ENCODE measurements around the gene G6PC2.
A peak's percentile ranks its signal among the peaks of the same experiment; 100 is the strongest.
"Not testable (repeated sequence)": the region's sequence is repeated elsewhere in the genome, so short reads cannot be mapped to it uniquely, and the experiment has no call there.

The G6PC2 gene

DNA sequence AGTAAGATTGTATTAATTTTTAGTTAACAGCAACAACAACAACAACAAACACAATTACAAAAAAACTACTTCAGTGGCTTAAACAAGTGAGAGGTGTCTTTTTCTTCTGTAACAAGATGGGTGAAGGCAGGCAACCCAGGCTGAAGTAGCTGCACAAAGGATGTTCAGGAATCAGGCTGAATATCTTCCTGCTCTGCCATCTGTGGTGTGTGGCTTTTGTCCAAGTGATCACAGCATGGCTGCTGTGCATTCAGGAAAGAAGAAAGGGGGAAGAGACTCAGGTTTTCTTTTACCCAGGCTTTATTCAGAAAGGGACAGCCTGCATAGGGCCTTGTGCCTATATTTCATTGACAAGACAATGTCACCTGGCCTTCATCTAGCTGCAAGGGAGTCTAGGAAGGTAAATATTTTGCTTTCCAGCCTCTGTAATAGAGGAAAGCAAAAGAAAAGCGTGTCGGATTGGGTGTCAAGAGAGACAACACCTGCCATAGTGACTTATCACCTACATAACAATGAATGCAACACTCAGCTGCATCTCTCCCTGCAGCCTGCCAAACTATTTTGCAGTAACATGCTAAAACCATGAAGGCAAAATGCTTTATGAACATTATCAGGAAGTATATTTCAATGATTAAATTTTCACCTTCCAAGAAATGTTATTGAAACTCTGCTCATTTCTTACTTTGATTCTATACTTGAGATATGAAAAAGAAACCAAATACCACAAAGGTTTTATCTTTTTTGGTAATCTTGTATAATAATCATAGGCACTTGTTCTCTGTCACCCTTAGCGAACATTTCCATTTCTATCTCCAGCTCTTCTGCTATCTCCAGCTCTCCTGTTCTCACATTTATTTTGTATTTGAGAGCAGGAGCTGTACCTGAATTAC lies 14.6 kb downstream of the G6PC2 start:
- Mint-ChIP-seq H3K36me3 (ENCODE audit: insufficient read depth) (no peaks in the 10 kb centered on the region), H3K27ac (no peak overlapping the region), H3K4me1 (ENCODE audit: low read depth in 2 of 2) (peaks cover 3% of the 10 kb centered on the region in 2 donors), H3K27me3 (peaks cover 25 to 26% of the 10 kb centered on the region in 2 donors), H3K9me3 (no peaks in the 10 kb centered on the region), H3K4me3 (no peak overlapping the region)
- ATAC-seq (replicated peaks) = no peak
- no peak for DNase-seq

DNA sequence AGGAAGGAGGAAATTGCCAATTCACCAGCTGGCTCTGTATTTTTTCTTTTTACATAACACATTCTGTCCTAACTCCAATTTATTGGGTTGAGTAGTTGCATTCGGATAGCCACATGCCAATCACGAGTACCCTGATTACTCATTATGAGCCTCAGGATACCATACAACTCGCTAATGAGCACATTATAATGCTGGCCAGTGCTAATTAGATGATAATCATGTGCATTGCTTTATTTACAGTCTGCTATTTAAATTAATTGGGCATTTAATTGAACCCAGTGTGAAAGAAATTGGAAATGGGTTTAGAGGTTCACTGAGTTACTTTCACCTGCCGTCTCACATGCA lies 15.2 kb downstream of the G6PC2 start:
- H3K36me3 Mint-ChIP-seq (ENCODE audit: insufficient read depth) = no peaks in the 10 kb centered on the region
- no peaks in the 10 kb centered on the region for H3K9me3 Mint-ChIP-seq
- ATAC-seq (replicated peaks) (no peak), DNase-seq (no peak)
- no peak overlapping the region for H3K4me3 Mint-ChIP-seq
- no peak overlapping the region for H3K27ac Mint-ChIP-seq
- peaks cover 3% of the 10 kb centered on the region in 2 donors for H3K4me1 Mint-ChIP-seq (ENCODE audit: low read depth in 2 of 2)
- peaks cover 24 to 30% of the 10 kb centered on the region in 2 donors for H3K27me3 Mint-ChIP-seq

DNA sequence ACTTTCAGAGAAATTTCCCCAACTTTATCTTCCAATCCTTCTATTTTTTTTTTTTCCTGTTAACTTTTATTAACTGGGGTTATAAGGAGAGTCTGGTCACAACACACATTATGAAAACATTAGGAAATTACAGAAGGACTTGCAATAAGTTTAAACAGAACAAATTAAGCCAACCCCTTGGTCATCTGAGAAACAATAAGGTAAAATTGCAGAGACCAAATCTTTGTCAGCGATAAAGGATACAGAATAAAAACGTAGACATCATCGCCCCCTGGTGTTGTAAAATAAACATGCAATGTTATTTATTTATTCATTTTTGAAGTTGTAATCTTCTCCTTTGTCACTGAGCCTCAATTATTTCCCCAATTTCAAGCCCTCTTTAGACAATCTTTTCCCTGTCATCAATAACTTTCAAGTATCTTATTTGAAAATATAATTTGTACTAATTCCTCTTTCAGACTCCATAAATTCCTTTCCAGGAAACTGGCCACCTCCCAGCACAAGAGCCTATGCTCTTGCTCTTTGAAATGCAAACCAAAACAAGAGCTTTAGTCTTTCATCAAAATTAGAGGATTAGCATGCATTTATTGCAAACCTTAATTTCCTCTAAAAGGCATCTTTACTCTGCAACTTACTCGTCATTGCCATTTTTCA lies 19.5 kb downstream of the G6PC2 start:
- H3K4me1 Mint-ChIP-seq (ENCODE audit: low read depth in 2 of 2) = no peaks in the 10 kb centered on the region
- peak; percentile 61 for ATAC-seq (replicated peaks)
- H3K27me3 Mint-ChIP-seq = peaks cover 34 to 40% of the 10 kb centered on the region in 2 donors
- H3K4me3 Mint-ChIP-seq = no peak overlapping the region
- peak in 1 of 3 experiments; percentile 20 for DNase-seq
- no peaks in the 10 kb centered on the region for H3K36me3 Mint-ChIP-seq (ENCODE audit: insufficient read depth)
- no peaks in the 10 kb centered on the region for H3K9me3 Mint-ChIP-seq
- H3K27ac Mint-ChIP-seq = no peak overlapping the region

DNA sequence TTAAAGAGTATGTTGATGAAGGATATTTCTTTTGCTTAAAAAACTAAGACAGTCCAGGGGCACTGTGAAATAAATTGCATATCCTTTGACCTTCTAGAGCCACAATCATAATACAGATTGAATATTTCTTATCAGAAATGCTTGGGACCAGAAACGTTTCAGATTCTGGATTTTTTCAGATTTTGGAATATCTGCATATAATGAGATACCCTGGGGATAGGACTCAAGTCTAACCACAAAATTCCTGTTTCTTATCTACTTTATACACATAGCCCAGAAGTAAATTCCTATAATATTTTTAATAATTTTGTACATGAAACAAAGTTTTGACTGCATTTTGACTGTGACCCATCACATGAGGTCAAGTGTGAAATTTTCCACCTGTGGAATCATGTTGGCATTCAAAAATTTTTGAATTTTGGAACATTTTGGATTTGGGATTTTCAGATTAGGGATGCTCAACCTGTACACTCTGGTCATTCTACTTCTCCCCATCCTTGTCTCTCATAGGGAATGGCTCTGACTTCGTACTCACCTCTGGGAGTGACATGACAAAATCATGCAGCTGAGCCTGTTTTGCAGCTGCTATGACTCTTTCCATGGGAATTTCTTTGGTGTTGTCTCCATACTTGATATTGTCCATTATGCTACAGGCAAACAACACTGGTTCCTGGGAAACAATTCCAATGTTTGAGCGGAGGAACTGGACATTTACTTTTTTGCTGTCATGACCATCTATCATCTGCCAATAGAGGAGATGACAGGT lies 25.7 kb downstream of the G6PC2 start:
- Mint-ChIP-seq H3K36me3 (ENCODE audit: insufficient read depth) (no peaks in the 10 kb centered on the region), H3K27ac (no peak overlapping the region), H3K4me3 (no peak overlapping the region), H3K4me1 (ENCODE audit: low read depth in 2 of 2) (no peaks in the 10 kb centered on the region), H3K27me3 (peaks cover 46 to 47% of the 10 kb centered on the region in 2 donors), H3K9me3 (no peaks in the 10 kb centered on the region)
- ATAC-seq (replicated peaks) (no peak), DNase-seq (no peak)

DNA sequence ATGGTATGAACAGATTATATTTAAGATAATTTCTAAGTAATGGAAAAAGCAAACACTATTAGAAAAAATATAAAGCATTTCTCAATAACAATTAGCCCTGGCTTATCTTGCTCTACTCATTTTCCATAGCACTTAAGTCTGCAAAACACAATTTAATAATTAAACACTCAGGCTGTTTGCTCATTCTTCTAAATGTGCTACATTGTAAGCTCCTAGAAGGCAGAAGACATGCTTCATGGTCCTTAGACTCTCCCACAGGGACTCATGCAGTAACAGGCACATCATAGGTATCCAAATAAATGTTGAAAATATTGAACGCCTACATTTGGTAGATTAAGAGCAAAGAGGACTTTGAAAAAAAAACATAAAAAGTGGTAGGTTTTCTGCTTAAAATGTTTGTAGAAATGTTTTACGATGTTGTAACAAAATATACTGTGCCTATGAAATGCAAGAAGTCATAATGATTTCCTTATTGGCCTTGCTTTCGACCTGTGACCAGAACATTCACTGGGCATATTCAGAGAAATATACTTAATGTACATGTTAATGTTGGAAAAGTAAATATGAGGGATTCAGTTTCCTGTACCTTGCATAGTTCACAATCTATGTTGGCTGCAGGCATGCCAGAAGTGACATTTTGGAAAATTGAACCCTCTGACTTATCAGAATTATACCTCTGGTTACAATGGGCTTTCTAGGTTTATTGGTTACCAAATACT lies 27.2 kb downstream of the G6PC2 start:
- H3K27me3 Mint-ChIP-seq = peaks cover 33% of the 10 kb centered on the region in 2 donors
- no peak for ATAC-seq (replicated peaks)
- no peaks in the 10 kb centered on the region for H3K9me3 Mint-ChIP-seq
- no peak for DNase-seq
- no peaks in the 10 kb centered on the region for H3K4me1 Mint-ChIP-seq (ENCODE audit: low read depth in 2 of 2)
- H3K36me3 Mint-ChIP-seq (ENCODE audit: insufficient read depth) = no peaks in the 10 kb centered on the region
- H3K27ac Mint-ChIP-seq = no peak overlapping the region
- no peak overlapping the region for H3K4me3 Mint-ChIP-seq

DNA sequence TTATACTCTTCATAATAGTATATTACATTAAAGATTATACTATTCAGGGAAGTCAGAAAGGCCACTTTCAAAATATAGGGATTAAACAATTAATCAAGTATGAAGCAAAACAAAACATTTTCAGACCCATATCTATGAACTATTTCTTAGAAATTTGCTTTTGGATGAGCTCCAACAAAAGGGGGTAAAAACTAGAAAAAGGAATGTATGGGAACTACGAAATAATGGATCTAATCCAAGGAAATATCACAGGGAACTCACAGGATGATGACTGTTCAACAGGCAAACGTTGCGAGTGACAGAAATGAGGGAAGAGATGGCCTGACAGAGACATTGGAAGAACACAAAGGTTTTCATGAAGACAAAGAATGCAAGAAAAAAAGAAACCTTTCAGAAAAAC lies 27.9 kb downstream of the G6PC2 start:
- Mint-ChIP-seq H3K9me3 (no peaks in the 10 kb centered on the region), H3K27ac (no peak overlapping the region), H3K27me3 (peaks cover 25 to 27% of the 10 kb centered on the region in 2 donors), H3K36me3 (ENCODE audit: insufficient read depth) (no peaks in the 10 kb centered on the region), H3K4me3 (no peak overlapping the region), H3K4me1 (ENCODE audit: low read depth in 2 of 2) (no peaks in the 10 kb centered on the region)
- no peak for DNase-seq
- ATAC-seq (replicated peaks) = no peak

DNA sequence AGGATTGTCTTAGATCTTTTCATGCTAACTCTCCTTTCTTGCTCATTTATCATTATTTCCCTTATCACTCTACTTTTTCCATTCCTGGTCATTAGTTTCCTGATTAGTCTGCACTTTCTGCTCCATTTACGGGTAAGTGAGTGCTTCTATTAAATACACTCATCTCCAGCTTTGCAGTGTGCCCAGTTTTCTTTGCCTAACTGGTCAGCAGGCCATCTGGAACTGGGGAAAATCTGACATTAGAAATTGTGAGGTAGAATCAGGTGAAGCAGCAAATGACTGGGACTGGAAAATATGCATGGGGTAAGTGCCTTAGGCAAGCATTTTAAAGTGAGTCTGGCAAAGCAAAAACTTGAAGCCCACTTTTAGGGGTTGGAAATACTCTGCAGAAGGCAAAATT lies 29.2 kb downstream of the G6PC2 start:
- Mint-ChIP-seq H3K4me3 (no peak overlapping the region), H3K27ac (no peak overlapping the region), H3K9me3 (no peaks in the 10 kb centered on the region), H3K36me3 (ENCODE audit: insufficient read depth) (no peaks in the 10 kb centered on the region), H3K4me1 (ENCODE audit: low read depth in 2 of 2) (no peaks in the 10 kb centered on the region), H3K27me3 (peaks cover 23 to 24% of the 10 kb centered on the region in 2 donors)
- no peak for DNase-seq
- ATAC-seq (replicated peaks) = no peak

DNA sequence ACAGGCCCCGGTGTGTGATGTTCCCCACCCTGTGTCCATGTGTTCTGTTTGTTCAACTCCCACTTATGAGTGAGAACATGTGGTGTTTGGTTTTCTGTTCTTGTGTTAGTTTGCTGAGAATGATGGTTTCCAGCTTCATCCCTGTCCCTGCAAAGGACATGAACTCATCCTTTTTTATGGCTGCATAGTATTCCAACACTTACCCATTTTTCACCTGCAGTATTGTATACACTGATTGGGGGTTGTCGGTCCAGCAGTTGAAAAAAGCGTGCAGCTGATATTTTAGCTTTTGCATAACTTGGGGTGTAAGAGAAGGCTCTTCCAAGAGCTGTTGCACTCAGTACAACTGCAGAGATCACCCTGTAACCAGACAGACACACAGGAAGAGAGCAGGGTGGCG lies 31.1 kb downstream of the G6PC2 start:
- not testable (repeated sequence) for H3K4me1 Mint-ChIP-seq (ENCODE audit: low read depth in 2 of 2); DNase-seq; H3K4me3 Mint-ChIP-seq; H3K36me3 Mint-ChIP-seq (ENCODE audit: insufficient read depth); H3K27ac Mint-ChIP-seq; ATAC-seq (replicated peaks); H3K9me3 Mint-ChIP-seq
- H3K27me3 Mint-ChIP-seq = peaks cover 11 to 16% of the 10 kb centered on the region in 2 donors

DNA sequence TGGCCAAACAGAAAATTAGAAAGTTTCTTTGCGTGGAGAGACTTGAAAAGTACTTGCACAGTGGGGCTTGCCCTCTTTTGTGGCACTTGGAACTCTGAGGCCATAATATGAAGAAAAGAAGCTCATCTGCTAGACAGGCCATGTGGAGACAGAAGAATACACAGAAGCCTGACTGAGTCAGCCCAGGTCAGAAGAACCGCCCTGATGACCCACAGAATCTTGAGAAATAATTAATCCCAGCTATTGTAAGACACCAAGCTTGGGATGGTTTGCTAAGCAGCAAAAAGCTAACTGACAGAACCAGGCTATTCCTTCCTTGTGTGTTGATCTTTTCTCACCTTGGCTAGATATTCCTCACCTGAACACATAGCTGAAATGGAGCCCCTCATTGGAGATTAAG lies 33.7 kb downstream of the G6PC2 start:
- DNase-seq (no peak), ATAC-seq (replicated peaks) (no peak)
- Mint-ChIP-seq H3K36me3 (ENCODE audit: insufficient read depth) (no peaks in the 10 kb centered on the region), H3K27ac (no peak overlapping the region), H3K27me3 (peaks cover 0 to 13% of the 10 kb centered on the region in 2 donors), H3K4me3 (no peak overlapping the region), H3K9me3 (no peaks in the 10 kb centered on the region), H3K4me1 (ENCODE audit: low read depth in 2 of 2) (no peaks in the 10 kb centered on the region)

DNA sequence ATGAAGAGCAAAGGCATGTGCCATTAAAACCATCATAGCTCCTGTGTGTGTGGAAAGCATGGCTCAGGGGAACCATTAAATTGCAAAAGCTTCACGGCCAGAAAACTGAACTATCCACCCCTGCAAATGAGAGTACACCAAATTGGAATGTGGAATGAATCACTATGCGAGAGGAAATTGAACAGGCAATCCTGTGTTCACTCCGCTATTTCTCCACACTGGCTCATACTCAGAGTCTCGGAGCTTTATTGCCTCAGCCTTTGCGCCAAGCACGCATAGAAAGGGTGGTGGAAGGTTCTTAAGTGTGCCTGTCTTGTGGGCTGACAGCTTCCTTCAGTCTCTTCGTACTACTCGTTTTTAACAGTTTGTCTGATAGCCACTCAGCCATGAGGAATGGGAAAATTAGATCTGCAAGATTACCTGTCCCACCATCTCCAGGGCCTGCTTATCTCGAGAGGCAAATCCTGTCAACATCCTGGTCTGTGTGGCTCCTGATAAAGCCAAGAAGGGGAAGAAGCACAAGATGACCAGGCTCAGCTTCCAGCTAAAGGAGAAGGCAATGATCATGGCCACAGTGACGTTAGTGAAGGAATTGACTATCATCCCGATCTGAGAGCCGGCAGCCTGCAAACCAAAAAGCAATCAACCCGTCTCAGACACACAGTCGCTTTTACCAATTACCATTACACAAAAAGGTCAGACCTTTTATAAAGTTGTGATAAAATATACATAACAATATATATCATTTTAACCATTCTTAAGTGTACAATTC lies 34.9 kb downstream of the G6PC2 start:
- Mint-ChIP-seq H3K9me3 (no peaks in the 10 kb centered on the region), H3K36me3 (ENCODE audit: insufficient read depth) (no peaks in the 10 kb centered on the region), H3K27ac (no peak overlapping the region), H3K4me3 (no peak overlapping the region), H3K4me1 (ENCODE audit: low read depth in 2 of 2) (no peaks in the 10 kb centered on the region), H3K27me3 (peaks cover 0 to 13% of the 10 kb centered on the region in 2 donors)
- DNase-seq = no peak
- no peak for ATAC-seq (replicated peaks)

DNA sequence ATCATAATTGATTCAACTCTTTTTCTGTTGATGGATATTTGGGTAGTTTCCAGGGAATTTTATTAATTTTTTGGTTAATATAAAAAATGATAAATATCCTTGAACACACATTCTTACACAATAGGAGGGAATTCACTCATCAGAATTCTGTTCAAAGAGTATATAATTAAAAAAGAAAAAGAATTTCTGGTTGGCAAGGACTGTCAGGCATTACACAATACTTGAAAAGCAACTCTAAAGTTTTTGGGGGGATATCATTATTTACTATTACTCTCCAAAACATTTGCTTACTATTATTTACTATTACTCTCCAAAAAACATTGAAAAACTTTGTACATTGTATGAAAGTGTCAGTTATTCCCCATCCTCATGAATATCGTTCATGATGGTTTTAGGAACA lies 38.0 kb downstream of the G6PC2 start:
- H3K4me3 Mint-ChIP-seq = no peak overlapping the region
- H3K4me1 Mint-ChIP-seq (ENCODE audit: low read depth in 2 of 2) = no peaks in the 10 kb centered on the region
- ATAC-seq (replicated peaks) = no peak
- no peak overlapping the region for H3K27ac Mint-ChIP-seq
- peaks cover 0 to 16% of the 10 kb centered on the region in 2 donors for H3K27me3 Mint-ChIP-seq
- no peak for DNase-seq
- no peaks in the 10 kb centered on the region for H3K9me3 Mint-ChIP-seq
- no peaks in the 10 kb centered on the region for H3K36me3 Mint-ChIP-seq (ENCODE audit: insufficient read depth)

DNA sequence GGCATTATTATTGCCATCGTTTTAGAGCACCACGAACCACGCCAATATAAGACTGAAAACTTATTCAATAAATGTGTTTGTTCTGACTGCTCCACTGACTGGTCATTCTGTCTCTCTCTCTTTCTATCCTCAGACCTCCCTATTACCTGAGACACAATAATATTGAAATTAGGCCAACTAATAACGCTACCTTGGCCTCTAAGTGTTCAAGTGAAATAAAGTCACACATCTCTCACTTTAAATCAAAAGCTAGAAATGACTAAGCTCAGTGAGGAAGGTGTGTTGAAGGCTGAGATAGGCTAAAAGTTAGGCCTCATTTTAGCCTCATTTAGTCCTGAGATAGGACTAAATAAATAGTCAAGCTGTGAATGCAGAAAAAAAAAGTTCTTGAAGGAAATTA lies 38.8 kb downstream of the G6PC2 start:
- Mint-ChIP-seq H3K27ac (no peak overlapping the region), H3K27me3 (peaks cover 0 to 24% of the 10 kb centered on the region in 2 donors), H3K36me3 (ENCODE audit: insufficient read depth) (no peaks in the 10 kb centered on the region), H3K4me1 (ENCODE audit: low read depth in 2 of 2) (no peaks in the 10 kb centered on the region), H3K4me3 (no peak overlapping the region), H3K9me3 (no peaks in the 10 kb centered on the region)
- ATAC-seq (replicated peaks) (no peak), DNase-seq (no peak)
